Endodermal cell (in vitro differentiated cells): ENCODE measurements around the gene HSPG2. TPM values are rescaled to one million over a fixed set of nuclear protein-coding genes. Genes with fewer than 3 reads are reported as not detected.
A peak's percentile ranks its signal among the peaks of the same experiment; 100 is the strongest.

Source experiments
- DNase-seq: peaks from one replicate; pipeline ENCODE4 v3.0.0-alpha.2; 2017
- H3K27ac ChIP-seq: 2 replicates; pipeline ENCODE4 v1.5.1; 2013; ENCODE audit warnings: mild to moderate bottlenecking, low read depth, low read length, moderate library complexity
- H3K27me3 ChIP-seq: 2 replicates; pipeline ENCODE4 v1.6.1; 2013; ENCODE audit warnings: mild to moderate bottlenecking, low read length, moderate library complexity; ENCODE audit not compliant: insufficient read depth, control insufficient read depth, poor library complexity, severe bottlenecking
- H3K36me3 ChIP-seq: 2 replicates; pipeline ENCODE4 v1.7.0; 2013; ENCODE audit warnings: mild to moderate bottlenecking, low read length, moderate library complexity; ENCODE audit not compliant: control insufficient read depth, insufficient read depth
- H3K4me1 ChIP-seq: one replicate; pipeline ENCODE4 v1.7.0; 2013; ENCODE audit warnings: low read length; ENCODE audit not compliant: control insufficient read depth, insufficient read depth
- H3K4me3 ChIP-seq: 2 replicates; pipeline ENCODE4 v1.5.1; 2013; ENCODE audit warnings: mild to moderate bottlenecking, low read length, moderate library complexity
- H3K9ac ChIP-seq: 2 replicates; pipeline ENCODE4 v1.6.1; 2013; ENCODE audit warnings: mild to moderate bottlenecking, low read length, moderate library complexity; ENCODE audit not compliant: poor library complexity, severe bottlenecking; ENCODE audit errors: extremely low read depth
- H3K9me3 ChIP-seq: 2 replicates; pipeline ENCODE4 v1.6.1; 2013; ENCODE audit warnings: mild to moderate bottlenecking, low read length, moderate library complexity; ENCODE audit not compliant: control insufficient read depth
- H3K27ac Mint-ChIP-seq: 2 replicates; pipeline ENCODE4 v1.8.0; 2020; ENCODE audit warnings: mixed read lengths
- H3K27me3 Mint-ChIP-seq: 2 replicates; pipeline ENCODE4 v1.8.0; 2021; ENCODE audit warnings: mild to moderate bottlenecking, mixed read lengths; ENCODE audit not compliant: insufficient read depth
- H3K36me3 Mint-ChIP-seq: 2 replicates; pipeline ENCODE4 v1.8.0; 2020; ENCODE audit warnings: low read depth, mixed read lengths
- H3K4me1 Mint-ChIP-seq: 2 replicates; pipeline ENCODE4 v1.8.0; 2020; ENCODE audit warnings: mixed read lengths
- H3K4me3 Mint-ChIP-seq: 2 replicates; pipeline ENCODE4 v1.8.0; 2020; ENCODE audit warnings: mild to moderate bottlenecking, moderate library complexity, mixed read lengths
- H3K9me3 Mint-ChIP-seq: 2 replicates; pipeline ENCODE4 v1.8.0; 2020; ENCODE audit warnings: mild to moderate bottlenecking, mixed read lengths
- CTCF ChIP-seq: fragments of 200-600 bp; sonication (generic); conservative IDR thresholded peaks from 2 replicates; pipeline ENCODE4 v1.5.0; 2021; ENCODE audit warnings: antibody characterized with exemption, mild to moderate bottlenecking
- WGBS, 2 experiments: methylation state at CpG; one replicate each; pipeline versions ENCODE4 v1.1.5 to v1.1.7; 2013; ENCODE audit warnings: missing lambda C conversion rate in 2 of 2, mixed read lengths in 1 of 2; ENCODE audit not compliant: insufficient coverage in 1 of 2, insufficient read length in 1 of 2; 5-methylcytosine and 5-hydroxymethylcytosine counted together
- total RNA-seq, 2 donors: library from RNA; stranded (reverse); fragmentation: NEBNext Ultra II Directional in 1 of 2; extraction: Animal tissue kit (Norgen Biotek cat#: 25700) in 1 of 2; gene quantifications; 2 replicates in 1 of 2; 3 replicates in 1 of 2; pipeline ENCODE4 v1.2.1, GENCODE V29; 2021

Gene HSPG2
- total RNA-seq, 2 donors from 2014 or later = 222 to 227 TPM

GRCh38 chr1:21966247-21967000 lies 29.3 kb upstream of the HSPG2 start:
- WGBS, 2 experiments = 94 to 95% methylated on average over 15 of the region's 15 CpGs
- Mint-ChIP-seq H3K4me3 (no peak overlapping the region), H3K27ac (no peak overlapping the region), H3K9me3 (no peaks in the 10 kb centered on the region), H3K27me3 (no peaks in the 10 kb centered on the region), H3K4me1 (peaks cover 16% of the 10 kb centered on the region), H3K36me3 (no peaks in the 10 kb centered on the region)
- no peaks in the 10 kb centered on the region for H3K27me3 ChIP-seq
- H3K9me3 ChIP-seq = no peaks in the 10 kb centered on the region
- no peak overlapping the region for H3K9ac ChIP-seq
- H3K36me3 ChIP-seq = no peaks in the 10 kb centered on the region
- DNase-seq = no peak
- TF ChIP-seq CTCF = no peak
- H3K27ac ChIP-seq = no peak overlapping the region
- H3K4me1 ChIP-seq = no peaks in the 10 kb centered on the region
- no peak overlapping the region for H3K4me3 ChIP-seq

GRCh38 chr1:21963477-21964217 lies 26.5 kb upstream of the HSPG2 start:
- peak; percentile 96 for TF ChIP-seq CTCF
- WGBS, 2 experiments = 25 to 48% methylated on average over 4 to 11 of the region's 11 CpGs
- Histone ChIP-seq H3K27ac (no peak overlapping the region), H3K4me1 (no peaks in the 10 kb centered on the region), H3K27me3 (no peaks in the 10 kb centered on the region), H3K9ac (no peak overlapping the region), H3K4me3 (no peak overlapping the region), H3K9me3 (no peaks in the 10 kb centered on the region), H3K36me3 (no peaks in the 10 kb centered on the region)
- no peak overlapping the region for H3K4me3 Mint-ChIP-seq
- no peaks in the 10 kb centered on the region for H3K9me3 Mint-ChIP-seq
- no peaks in the 10 kb centered on the region for H3K36me3 Mint-ChIP-seq
- peak; percentile 98 for DNase-seq
- H3K27ac Mint-ChIP-seq = peak overlapping the region; percentile 67
- H3K4me1 Mint-ChIP-seq = peaks cover 8% of the 10 kb centered on the region
- H3K27me3 Mint-ChIP-seq = no peaks in the 10 kb centered on the region

GRCh38 chr1:21961799-21962198 lies 24.7 kb upstream of the HSPG2 start:
- H3K4me1 ChIP-seq = peaks cover 4% of the 10 kb centered on the region
- no peak overlapping the region for H3K4me3 Mint-ChIP-seq
- peaks cover 11% of the 10 kb centered on the region for H3K4me1 Mint-ChIP-seq
- H3K27ac Mint-ChIP-seq = no peak overlapping the region
- H3K9me3 Mint-ChIP-seq = no peaks in the 10 kb centered on the region
- H3K27me3 Mint-ChIP-seq = peaks cover 1% of the 10 kb centered on the region
- no peak for TF ChIP-seq CTCF
- H3K9me3 ChIP-seq = no peaks in the 10 kb centered on the region
- no peaks in the 10 kb centered on the region for H3K36me3 Mint-ChIP-seq
- H3K9ac ChIP-seq = no peak overlapping the region
- no peaks in the 10 kb centered on the region for H3K27me3 ChIP-seq
- no peaks in the 10 kb centered on the region for H3K36me3 ChIP-seq
- no peak overlapping the region for H3K4me3 ChIP-seq
- WGBS, 2 experiments = 89 to 92% methylated on average over 2 of the region's 2 CpGs
- H3K27ac ChIP-seq = no peak overlapping the region
- DNase-seq = peak; percentile 36
